SK-N-MC (cell line): ENCODE measurements around the gene PTPRN2.
"Not testable (repeated sequence)": the region's sequence is repeated elsewhere in the genome, so short reads cannot be mapped to it uniquely, and the experiment has no call there.

ENCODE experiments used
- DNase-seq: peaks from one replicate; pipeline ENCODE4 v3.0.0-alpha.2; 2011; ENCODE audit warnings: low read depth, low spot score
- H3K27ac ChIP-seq: fragments of 200-600 bp; sonication (generic); 2 replicates; pipeline ENCODE4 v1.5.1; 2016; ENCODE audit warnings: mixed run types
- H3K36me3 ChIP-seq: fragments of 200-600 bp; sonication (generic); 2 replicates; pipeline ENCODE4 v1.6.1; 2017; ENCODE audit warnings: antibody characterized with exemption, low read length, mixed read lengths; ENCODE audit not compliant: insufficient read depth
- H3K4me3 ChIP-seq: fragments of 200-600 bp; sonication (generic); 2 replicates; pipeline ENCODE4 v1.5.1; 2016
- H3K9ac ChIP-seq: fragments of 200-600 bp; sonication (generic); 2 replicates; pipeline ENCODE4 v1.8.0; 2017; ENCODE audit warnings: mixed run types, mixed read lengths; ENCODE audit not compliant: insufficient read length
- H3K9me3 ChIP-seq: fragments of 200-600 bp; sonication (generic); 2 replicates; pipeline ENCODE4 v1.6.1; 2017; ENCODE audit warnings: low read depth, mild to moderate bottlenecking, antibody characterized with exemption, low read length, moderate library complexity, mixed read lengths
- EZH2 ChIP-seq: fragments of 200-600 bp; sonication (generic); IDR thresholded peaks from one replicate; pipeline ENCODE4 v1.6.1; 2017; ENCODE audit warnings: antibody characterized with exemption
- FOXP2 ChIP-seq: optimal IDR thresholded peaks from 2 replicates; pipeline ENCODE3; 2011; ENCODE audit warnings: mild to moderate bottlenecking, moderate library complexity; ENCODE audit not compliant: insufficient read depth; ENCODE audit errors: extremely low read length, control extremely low read depth
- POLR2AphosphoS5 ChIP-seq: IDR thresholded peaks from 2 replicates; pipeline ENCODE4 v1.6.1; 2012; ENCODE audit warnings: mild to moderate bottlenecking, low read depth, low read length, borderline replicate concordance

The PTPRN2 gene

DNA sequence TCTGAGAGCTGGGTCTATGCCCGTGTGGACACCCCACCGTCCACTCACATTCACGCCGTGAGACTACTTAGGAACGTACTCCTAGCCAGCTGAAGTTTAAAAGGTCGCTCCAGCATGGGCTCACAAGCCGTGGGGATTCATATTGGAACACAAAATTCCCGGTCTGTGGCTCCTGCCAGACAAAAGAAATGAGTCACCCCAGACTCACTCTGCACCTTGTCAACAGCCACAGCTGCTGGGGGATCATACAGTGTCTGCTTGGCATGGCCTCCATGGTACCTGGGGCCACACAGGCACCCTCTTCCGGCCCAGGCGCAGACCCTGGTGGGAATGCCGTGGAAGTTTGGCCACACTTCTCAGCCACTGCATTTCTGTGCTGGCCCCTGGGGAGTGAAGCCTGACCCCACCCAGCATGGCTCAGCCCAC, 1022.4 kb downstream of the PTPRN2 start:
- no peak for DNase-seq
- Histone ChIP-seq H3K27ac (no peak overlapping the region), H3K9ac (no peak overlapping the region), H3K9me3 (no peaks in the 10 kb centered on the region), H3K36me3 (no peaks in the 10 kb centered on the region), H3K4me3 (no peak overlapping the region)
- TF ChIP-seq EZH2 (no peak), POLR2AphosphoS5 (no peak), FOXP2 (no peak)

DNA sequence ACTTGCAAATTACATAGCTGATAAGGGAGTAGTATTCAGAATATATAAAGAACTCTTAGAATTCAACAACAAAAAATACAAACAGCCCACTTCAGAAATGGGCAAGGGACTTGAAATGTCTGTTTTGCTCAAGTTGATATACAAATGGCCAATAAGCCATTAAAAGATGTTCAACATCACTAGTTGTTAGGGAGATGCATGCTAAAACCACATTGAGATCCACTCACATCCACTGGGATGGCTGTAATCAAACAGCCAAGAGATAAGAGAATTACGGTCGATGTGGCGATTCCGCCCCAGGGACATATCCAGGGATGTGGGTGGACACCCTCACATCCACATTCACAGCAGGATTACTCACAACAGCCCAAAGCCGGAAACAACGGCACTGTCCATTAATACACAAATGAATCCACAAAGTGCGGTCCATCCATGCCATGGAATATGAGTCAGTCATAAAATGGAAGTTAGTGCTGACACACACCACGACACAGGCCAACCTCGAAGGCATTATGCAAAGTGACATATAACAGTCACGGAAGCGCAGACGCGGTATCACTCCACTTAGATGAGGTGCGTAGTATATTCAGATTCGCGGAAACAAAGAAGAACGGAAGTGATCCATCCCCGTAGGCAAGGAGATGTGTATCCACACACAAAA, 1023.0 kb downstream of the PTPRN2 start:
- H3K9ac ChIP-seq = no peak overlapping the region
- DNase-seq = no peak
- TF ChIP-seq POLR2AphosphoS5 (no peak), FOXP2 (no peak), EZH2 (no peak)

DNA sequence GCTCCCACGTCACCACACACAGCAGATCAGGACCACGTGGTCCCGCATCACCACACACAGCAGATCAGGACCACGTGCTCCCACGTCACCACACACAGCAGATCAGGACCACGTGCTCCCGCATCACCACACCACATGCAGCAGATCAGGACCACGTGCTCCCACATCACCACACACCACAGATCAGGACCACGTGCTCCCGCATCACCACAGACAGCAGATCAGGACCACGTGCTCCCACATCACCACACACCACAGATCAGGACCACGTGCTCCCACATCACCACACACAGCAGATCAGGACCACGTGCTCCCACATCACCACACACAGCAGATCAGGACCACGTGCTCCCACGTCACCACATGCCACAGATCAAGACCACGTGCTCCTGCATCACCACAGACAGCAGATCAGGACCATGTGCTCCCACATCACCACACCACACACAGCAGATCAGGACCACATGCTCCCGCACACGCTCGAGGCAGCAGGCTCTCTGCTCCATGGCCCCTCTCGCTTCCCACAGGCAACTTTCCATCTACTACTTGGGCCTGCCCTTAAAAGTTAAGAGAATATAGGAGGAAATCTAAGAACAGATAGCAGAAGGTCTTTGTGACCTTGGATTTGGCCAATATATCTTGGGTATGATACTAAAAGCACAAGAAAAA, 1024.0 kb downstream of the PTPRN2 start:
- not testable (repeated sequence) for H3K9me3 ChIP-seq, H3K9ac ChIP-seq, H3K36me3 ChIP-seq, H3K27ac ChIP-seq, DNase-seq, H3K4me3 ChIP-seq

More for the DNA sequence above, 1023.0 kb downstream of the PTPRN2 start:
- Histone ChIP-seq H3K4me3 (no peak overlapping the region), H3K36me3 (no peaks in the 10 kb centered on the region), H3K27ac (no peak overlapping the region), H3K9me3 (no peaks in the 10 kb centered on the region)

DNA sequence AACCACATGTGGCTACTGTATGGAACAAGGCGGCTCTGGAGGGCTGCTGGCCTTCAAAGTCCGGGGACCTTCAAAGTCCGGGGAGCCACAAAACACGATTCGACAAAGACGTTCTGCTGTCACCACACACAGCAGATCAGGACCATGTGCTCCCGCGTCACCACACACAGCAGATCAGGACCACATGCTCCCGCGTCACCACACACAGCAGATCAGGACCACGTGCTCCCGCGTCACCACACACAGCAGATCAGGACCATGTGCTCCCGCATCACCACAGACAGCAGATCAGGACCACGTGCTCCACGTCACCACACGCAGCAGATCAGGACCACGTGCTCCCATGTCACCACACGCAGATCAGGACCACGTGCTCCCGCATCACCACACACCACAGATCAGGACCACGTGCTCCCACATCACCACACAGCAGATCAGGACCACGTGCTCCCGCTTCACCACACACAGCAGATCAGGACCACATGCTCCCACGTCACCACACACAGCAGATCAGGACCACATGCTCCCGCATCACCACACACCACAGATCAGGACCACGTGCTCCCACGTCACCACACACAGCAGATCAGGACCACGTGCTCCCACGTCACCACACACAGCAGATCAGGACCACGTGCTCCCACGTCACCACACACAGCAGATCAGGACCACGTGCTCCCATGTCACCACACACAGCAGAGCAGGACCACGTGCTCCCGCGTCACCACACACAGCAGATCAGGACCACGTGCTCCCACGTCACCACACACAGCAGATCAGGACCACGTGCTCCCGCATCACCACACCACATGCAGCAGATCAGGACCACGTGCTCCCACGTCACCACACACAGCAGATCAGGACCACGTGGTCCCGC, 1024.9 kb downstream of the PTPRN2 start:
- DNase-seq, H3K9ac ChIP-seq, H3K9me3 ChIP-seq, H3K4me3 ChIP-seq, H3K27ac ChIP-seq, H3K36me3 ChIP-seq: not testable (repeated sequence)

DNA sequence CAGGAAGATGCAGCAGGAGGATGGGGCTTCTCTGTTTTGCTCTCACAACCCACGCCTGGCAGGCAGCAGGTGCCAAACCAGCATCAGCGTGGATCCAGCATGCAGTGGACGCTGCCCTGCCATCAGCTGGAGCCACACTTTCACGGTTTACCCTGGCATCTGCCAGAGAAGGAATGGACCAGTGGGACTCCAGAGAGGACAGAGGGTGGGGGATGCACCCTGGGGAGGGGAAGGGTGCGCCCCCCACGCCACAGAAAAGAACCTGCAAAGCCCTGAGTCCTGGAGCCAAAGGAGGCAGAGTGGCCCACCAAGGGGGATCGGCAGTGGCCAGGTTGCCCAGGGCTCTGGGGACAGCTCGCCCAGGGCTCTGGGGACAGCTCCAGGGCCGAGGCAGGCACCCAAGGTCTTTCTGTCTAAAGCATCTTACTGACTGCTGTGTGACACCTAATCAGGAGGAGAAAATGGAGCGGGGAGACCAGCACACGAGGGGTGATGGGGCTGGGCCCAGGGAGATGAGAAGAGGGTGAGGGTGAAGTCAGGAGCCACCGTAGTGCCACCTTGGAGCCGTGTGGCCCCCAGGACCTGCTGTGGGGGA, 1025.7 kb downstream of the PTPRN2 start:
- Histone ChIP-seq H3K36me3 (no peaks in the 10 kb centered on the region), H3K27ac (no peak overlapping the region), H3K4me3 (no peak overlapping the region), H3K9me3 (no peaks in the 10 kb centered on the region), H3K9ac (no peak overlapping the region)
- TF ChIP-seq EZH2 (no peak), POLR2AphosphoS5 (no peak), FOXP2 (no peak)
- DNase-seq = no peak

DNA sequence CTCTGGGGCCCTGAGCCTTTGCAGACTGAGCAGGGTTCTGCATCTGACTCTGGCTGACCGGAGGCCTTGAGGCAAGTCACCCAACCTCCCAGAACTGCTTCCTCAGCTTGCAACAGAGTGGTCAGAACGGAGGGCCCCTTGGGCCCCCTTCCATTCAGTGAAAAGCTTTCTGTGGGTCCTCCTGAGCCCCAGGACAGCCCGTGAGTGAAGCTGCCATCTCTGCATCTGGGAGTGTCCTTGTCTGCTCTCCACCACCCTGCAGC, 1026.2 kb downstream of the PTPRN2 start:
- DNase-seq = no peak
- H3K9me3 ChIP-seq = no peaks in the 10 kb centered on the region
- H3K9ac ChIP-seq = no peak overlapping the region
- H3K4me3 ChIP-seq = no peak overlapping the region
- TF ChIP-seq FOXP2 (no peak), POLR2AphosphoS5 (no peak), EZH2 (no peak)
- no peak overlapping the region for H3K27ac ChIP-seq
- no peaks in the 10 kb centered on the region for H3K36me3 ChIP-seq

DNA sequence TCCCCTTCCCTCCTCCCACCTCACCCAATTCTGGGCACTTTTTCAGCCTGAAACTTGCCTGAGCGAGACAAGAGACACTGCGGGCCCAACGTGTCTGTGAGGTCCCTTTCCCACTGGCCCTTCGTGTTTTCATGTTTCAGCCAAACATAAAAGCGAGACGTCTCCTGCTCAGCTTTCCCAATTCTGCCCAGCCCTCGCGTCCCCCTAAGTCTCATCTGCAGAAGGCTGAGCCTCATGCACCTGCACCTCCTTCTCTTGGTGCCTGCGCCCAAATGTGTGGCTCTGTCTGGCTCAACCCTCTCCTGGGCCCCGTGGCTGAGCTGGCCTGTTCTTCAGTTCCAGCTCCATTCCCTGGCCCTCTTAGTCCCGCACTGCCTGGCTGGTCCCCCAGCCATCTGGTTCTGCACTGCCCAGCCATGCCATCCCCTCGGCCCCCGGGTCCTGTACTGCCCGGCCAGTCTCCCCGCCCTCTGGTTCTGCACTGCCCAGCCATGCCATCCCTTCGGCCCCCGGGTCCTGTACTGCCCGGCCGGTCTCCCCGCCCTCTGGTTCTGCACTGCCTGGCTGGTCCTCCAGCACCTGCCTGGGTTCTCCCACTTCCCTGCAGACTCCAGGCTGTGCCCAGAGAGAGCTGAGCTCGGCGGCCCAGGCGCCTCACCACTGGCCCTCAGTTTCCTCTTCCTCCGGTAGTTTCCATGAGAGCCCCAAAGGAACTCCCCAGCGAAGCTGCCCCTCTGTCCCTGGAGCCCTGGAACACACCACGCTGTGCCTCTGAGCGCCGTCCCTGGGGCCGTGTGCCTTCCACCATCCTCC, 1026.7 kb downstream of the PTPRN2 start:
- DNase-seq = no peak
- Histone ChIP-seq H3K9ac (no peak overlapping the region), H3K4me3 (no peak overlapping the region), H3K9me3 (no peaks in the 10 kb centered on the region), H3K27ac (no peak overlapping the region), H3K36me3 (no peaks in the 10 kb centered on the region)
- no peak for TF ChIP-seq POLR2AphosphoS5
- TF ChIP-seq FOXP2 = no peak
- no peak for TF ChIP-seq EZH2

DNA sequence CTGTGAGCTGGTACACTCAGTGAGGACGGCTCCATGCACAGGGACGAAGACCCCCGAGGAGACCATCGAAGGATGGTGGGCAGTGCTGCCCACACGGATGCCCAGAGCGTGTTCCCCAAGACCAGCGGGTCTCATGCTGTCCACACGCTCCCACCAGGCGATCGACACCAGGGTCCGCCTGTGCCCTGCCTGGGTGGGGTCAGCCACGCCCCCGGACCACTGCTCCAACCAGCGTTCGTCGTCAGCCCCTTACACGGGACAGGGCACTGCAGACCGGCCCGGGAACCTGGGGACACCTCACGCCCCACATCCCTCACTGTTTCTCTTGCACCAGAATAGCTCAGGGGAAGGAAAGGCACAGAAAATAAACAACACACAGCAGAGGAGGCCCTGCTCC, 1027.4 kb downstream of the PTPRN2 start:
- Histone ChIP-seq H3K9me3 (no peaks in the 10 kb centered on the region), H3K36me3 (no peaks in the 10 kb centered on the region), H3K27ac (no peak overlapping the region), H3K9ac (no peak overlapping the region), H3K4me3 (no peak overlapping the region)
- no peak for DNase-seq
- no peak for TF ChIP-seq POLR2AphosphoS5
- TF ChIP-seq EZH2 = no peak
- TF ChIP-seq FOXP2 = no peak
